Gastroesophageal sphincter (tissue), 4 donors: ENCODE data around the gene DAP. TPM values are rescaled to one million over a fixed set of nuclear protein-coding genes. Genes with fewer than 3 reads are reported as not detected.

Experiments used
- ATAC-seq: fragments of 150-250 bp; one replicate; pipeline ENCODE4 v1.9.1; 2016; ENCODE audit warnings: mild to moderate bottlenecking, moderate library complexity
- H3K27ac ChIP-seq, 4 donors: fragments of 200-600 bp; sonication (generic) in 3 of 4; 1 replicate in 3 of 4; 2 replicates in 1 of 4; pipeline ENCODE4 v1.5.1; 2016 to 2019
- H3K27me3 ChIP-seq: fragments of 200-600 bp; sonication (generic); one replicate; pipeline ENCODE4 v1.5.1; 2019
- H3K36me3 ChIP-seq, 2 donors: fragments of 200-600 bp; sonication (generic); one replicate each; pipeline ENCODE4 v1.5.1; 2019; ENCODE audit warnings: control low read depth in 1 of 2
- H3K4me1 ChIP-seq, 3 donors: fragments of 200-600 bp; sonication (generic); 1 replicate in 2 of 3; 2 replicates in 1 of 3; pipeline ENCODE4 v1.5.1; 2016 to 2019; ENCODE audit warnings: control low read depth in 2 of 3
- H3K4me3 ChIP-seq, 2 donors: fragments of 200-600 bp; sonication (generic); one replicate each; pipeline ENCODE4 v1.5.1; 2019; ENCODE audit warnings: mild to moderate bottlenecking in 1 of 2, moderate library complexity in 1 of 2
- H3K9me3 ChIP-seq, 3 donors: fragments of 200-600 bp; sonication (generic); one replicate each; pipeline ENCODE4 v1.5.1; 2017 to 2019; ENCODE audit warnings: control low read depth in 2 of 3
- EP300 ChIP-seq: sonication (generic); formaldehyde crosslinking; IDR thresholded peaks from one replicate; pipeline ENCODE4 v1.6.1; 2017; ENCODE audit warnings: antibody characterized with exemption, mild to moderate bottlenecking
- POLR2A ChIP-seq, 2 donors: fragments of 450-650 bp; IDR thresholded peaks; one replicate each; pipeline ENCODE4 v1.6.1; 2017; ENCODE audit warnings: antibody characterized with exemption in 2 of 2, mild to moderate bottlenecking in 2 of 2, moderate library complexity in 1 of 2
- POLR2AphosphoS5 ChIP-seq: sonication (generic); formaldehyde crosslinking; IDR thresholded peaks from one replicate; pipeline ENCODE4 v1.6.1; 2017; ENCODE audit warnings: antibody characterized with exemption
- WGBS, 2 donors: methylation state at CpG; one replicate each; pipeline ENCODE4 v1.1.5; 2018; ENCODE audit warnings: low coverage in 1 of 2; 5-methylcytosine and 5-hydroxymethylcytosine counted together
- total RNA-seq, 4 donors: library from RNA; depleted of rRNA; stranded (reverse); fragments of >200 nt; gene quantifications; one replicate each; pipeline ENCODE4 v1.1.0, GENCODE V29; 2016
- TF ChIP-seq, protein P1 (sequence below), 4 experiments: fragments of 200-600 bp in 2 of 4; fragments of 450-650 bp in 2 of 4; sonication (generic) in 1 of 4; IDR thresholded peaks; one replicate each; pipeline ENCODE4 v1.5.1; 2017 to 2019; ENCODE audit warnings: antibody characterized with exemption in 4 of 4, mild to moderate bottlenecking in 2 of 4, moderate library complexity in 2 of 4

DAP gene
- total RNA-seq, 4 donors from 2014 or later: 21.8 to 41.9 (median 36.0) TPM

DNA sequence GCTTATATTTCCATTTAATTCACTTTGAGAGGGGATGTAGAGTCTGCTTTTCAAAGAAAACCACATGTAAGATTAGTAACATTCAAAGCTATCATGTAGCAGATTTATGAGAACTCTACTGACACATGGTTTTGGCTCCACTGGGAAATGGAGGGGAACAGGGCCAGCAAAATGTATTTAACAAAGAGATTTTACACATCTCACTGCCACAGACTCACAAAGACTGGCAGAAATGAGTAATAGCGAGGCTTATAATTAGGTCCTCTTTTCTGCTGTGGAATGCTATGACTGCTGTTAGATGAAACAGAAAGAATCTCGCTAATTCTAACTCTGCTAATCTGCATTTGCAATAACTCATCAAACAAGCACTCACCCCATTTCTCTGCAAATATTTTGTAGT is 4.5 kb downstream of the DAP start:
- Histone ChIP-seq H3K4me3 (no peak overlapping the region), H3K27ac (peak overlapping the region in 2 of 4 donors; percentile 29), H3K9me3 (no peaks in the 10 kb centered on the region), H3K4me1 (peaks cover 0 to 49% (median 0%) of the 10 kb centered on the region in 3 donors), H3K27me3 (no peaks in the 10 kb centered on the region), H3K36me3 (peaks cover 0 to 23% of the 10 kb centered on the region in 2 donors)
- TF ChIP-seq EP300 (no peak), POLR2A (IDR thresholded peaks at IDR 0.05) (no peak), POLR2AphosphoS5 (no peak)
- TF ChIP-seq, protein P1, sequence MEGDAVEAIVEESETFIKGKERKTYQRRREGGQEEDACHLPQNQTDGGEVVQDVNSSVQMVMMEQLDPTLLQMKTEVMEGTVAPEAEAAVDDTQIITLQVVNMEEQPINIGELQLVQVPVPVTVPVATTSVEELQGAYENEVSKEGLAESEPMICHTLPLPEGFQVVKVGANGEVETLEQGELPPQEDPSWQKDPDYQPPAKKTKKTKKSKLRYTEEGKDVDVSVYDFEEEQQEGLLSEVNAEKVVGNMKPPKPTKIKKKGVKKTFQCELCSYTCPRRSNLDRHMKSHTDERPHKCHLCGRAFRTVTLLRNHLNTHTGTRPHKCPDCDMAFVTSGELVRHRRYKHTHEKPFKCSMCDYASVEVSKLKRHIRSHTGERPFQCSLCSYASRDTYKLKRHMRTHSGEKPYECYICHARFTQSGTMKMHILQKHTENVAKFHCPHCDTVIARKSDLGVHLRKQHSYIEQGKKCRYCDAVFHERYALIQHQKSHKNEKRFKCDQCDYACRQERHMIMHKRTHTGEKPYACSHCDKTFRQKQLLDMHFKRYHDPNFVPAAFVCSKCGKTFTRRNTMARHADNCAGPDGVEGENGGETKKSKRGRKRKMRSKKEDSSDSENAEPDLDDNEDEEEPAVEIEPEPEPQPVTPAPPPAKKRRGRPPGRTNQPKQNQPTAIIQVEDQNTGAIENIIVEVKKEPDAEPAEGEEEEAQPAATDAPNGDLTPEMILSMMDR (IDR thresholded peaks at IDR 0.05): no peak
- 55 to 60% methylated on average over 1 to 2 of the region's 2 CpGs for WGBS, 2 donors
- no peak for ATAC-seq

DNA sequence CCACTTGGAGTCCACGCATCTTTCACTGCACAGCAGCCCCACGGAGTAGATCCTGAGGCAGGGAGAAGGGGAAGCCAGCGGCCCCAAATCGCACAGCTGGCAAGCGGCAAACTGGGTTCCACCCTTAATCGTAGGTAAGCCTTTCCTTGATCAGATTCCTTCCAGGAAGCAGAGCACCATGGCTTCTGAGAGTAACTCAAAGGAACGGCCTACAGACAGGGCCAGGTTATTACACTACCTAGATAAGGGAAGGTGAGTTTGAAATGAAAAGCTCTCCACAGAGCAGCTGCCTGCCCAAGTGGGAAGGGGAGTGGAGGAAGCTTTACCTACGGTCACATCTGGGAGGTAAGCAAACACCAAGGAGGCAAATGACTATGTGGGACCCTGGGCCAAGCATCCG is 7.9 kb downstream of the DAP start:
- TF ChIP-seq EP300: no peak
- no peak for TF ChIP-seq POLR2AphosphoS5
- TF ChIP-seq, protein P1 (IDR thresholded peaks at IDR 0.05): no peak
- no peak for TF ChIP-seq POLR2A (IDR thresholded peaks at IDR 0.05)
- WGBS, 2 donors: 85 to 96% methylated on average over 2 of the region's 9 CpGs
- H3K4me1 ChIP-seq: peaks cover 0 to 25% (median 0%) of the 10 kb centered on the region in 3 donors

DNA sequence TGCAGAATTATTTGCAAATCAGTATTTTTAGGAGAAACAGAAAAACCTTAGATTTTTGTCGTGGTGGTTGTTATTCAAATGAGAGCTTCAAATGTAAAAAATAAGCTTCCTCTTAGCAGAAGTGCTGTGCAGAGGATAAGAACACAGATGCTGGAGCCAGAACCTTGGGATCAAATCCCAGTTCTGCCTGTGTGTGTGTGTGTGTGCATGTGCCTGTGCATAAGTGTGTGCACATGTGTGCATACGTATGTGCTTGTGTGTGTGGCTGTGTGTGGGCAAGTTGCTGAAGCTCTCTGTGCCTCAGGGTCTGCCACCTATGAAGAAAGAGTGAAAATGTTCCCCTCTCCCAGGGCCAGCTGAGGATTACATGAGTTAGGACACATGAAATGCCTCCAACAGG is 8.6 kb downstream of the DAP start:
- Histone ChIP-seq H3K4me3 (no peak overlapping the region), H3K9me3 (no peaks in the 10 kb centered on the region), H3K36me3 (peaks cover 0 to 46% of the 10 kb centered on the region in 2 donors), H3K4me1 (peaks cover 0 to 22% (median 0%) of the 10 kb centered on the region in 3 donors), H3K27ac (no peak overlapping the region), H3K27me3 (no peaks in the 10 kb centered on the region)
- TF ChIP-seq EP300 (no peak), POLR2A (IDR thresholded peaks at IDR 0.05) (no peak), POLR2AphosphoS5 (no peak)
- TF ChIP-seq, protein P1 (IDR thresholded peaks at IDR 0.05): no peak
- no peak for ATAC-seq
- WGBS, 2 donors: 44 to 47% methylated on average over 1 to 2 of the region's 2 CpGs

More for the DNA sequence above, 7.9 kb downstream of the DAP start:
- no peak overlapping the region for H3K27ac ChIP-seq
- no peak overlapping the region for H3K4me3 ChIP-seq
- ATAC-seq: no peak
- no peaks in the 10 kb centered on the region for H3K27me3 ChIP-seq
- H3K9me3 ChIP-seq: no peaks in the 10 kb centered on the region
- H3K36me3 ChIP-seq: peaks cover 0 to 39% of the 10 kb centered on the region in 2 donors

DNA sequence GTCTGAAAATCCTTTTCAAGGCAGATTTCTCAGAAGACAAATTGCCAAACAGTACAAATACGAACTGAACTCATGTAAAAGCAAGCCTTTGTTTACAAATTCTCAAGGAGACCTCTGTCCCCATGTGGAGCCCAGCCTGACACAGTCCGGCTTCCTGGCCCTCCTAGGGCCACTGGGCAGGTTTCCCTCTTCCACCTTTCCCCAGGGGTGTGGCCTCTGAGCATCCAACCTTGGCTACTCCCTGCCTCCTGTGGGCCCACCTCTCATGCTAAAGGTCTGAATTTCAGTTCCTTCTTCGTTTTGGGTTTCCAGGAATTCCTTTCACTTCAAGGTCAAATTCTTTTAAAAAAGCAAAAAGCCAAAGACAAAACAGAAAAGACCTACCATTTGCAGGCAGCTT is 10.1 kb downstream of the DAP start:
- TF ChIP-seq POLR2A (IDR thresholded peaks at IDR 0.05) (no peak), EP300 (no peak), POLR2AphosphoS5 (no peak)
- TF ChIP-seq, protein P1 (IDR thresholded peaks at IDR 0.05): no peak
- no peak for ATAC-seq
- Histone ChIP-seq H3K27ac (no peak overlapping the region), H3K9me3 (no peaks in the 10 kb centered on the region), H3K4me3 (no peak overlapping the region), H3K4me1 (peaks cover 0 to 7% (median 0%) of the 10 kb centered on the region in 3 donors), H3K36me3 (peaks cover 0 to 61% of the 10 kb centered on the region in 2 donors), H3K27me3 (no peaks in the 10 kb centered on the region)
- 69 to 88% methylated on average over 1 to 3 of the region's 3 CpGs for WGBS, 2 donors
